Measurements from ENCODE around the gene PIK3R6. TPM values are rescaled to one million over a fixed set of nuclear protein-coding genes. Genes with fewer than 3 reads are reported as not detected.
A peak's percentile ranks its signal among the peaks of the same experiment; 100 is the strongest.

The PIK3R6 gene
- polyA plus RNA-seq, 1 donor (not counting 4 experiments of a cell fraction or from before 2014, with no cell fraction given), result 0.03 TPM

DNA sequence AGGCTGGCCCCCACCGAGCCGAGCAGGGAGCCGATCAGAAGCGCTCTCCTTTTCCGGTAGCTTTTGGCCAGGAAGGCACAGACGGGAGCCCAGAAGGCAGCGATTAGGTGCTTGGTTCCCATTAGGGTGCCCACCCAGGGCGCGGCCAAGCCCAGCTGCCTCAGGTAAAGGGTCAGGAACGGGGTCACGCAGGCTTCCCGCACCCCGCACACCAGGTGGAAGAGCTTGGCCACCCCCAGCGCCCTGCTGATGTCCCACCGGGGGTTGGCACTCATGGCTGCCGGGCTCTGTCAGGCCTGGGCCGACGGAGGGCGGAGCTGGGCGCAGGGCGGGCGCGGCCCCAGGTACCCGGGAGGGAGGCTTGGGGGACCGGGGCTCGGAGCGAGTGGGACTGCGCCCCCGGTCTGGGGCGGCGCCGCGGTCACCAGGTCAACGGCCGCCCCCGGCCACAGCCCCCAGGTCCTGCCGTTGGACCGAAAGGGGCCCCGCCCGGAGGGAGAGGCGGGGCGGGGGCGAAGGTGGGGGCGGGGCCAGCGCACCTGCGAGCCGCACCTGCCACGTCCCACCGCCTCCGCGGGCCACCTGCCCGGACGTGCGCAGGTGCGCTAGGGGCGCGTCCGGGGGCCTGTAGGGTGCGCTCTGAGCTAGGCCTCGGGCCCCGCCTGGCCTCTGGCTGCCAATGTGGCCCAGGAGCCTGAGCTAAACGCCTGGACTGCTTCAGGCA, 68.5 kb downstream of the PIK3R6 start, which contains the start of gene MFSD6L:
TSS of gene MFSD6L (minus strand) at position 520 of the 724 bp plus-strand sequence. CDS start at position 275, 245 bp downstream.
- Histone ChIP-seq H3K4me3 (ENCODE audit: control insufficient read depth in 2 of 3, extremely low read depth in 1 of 3, insufficient read depth in 2 of 3, low read depth in 1 of 3, low read length in 3 of 3) (no peak within 1 kb of the TSS), H3K27me3 (ENCODE audit: control insufficient read depth, extremely low read depth, insufficient read depth, low read length) (peaks cover 11% of the 10 kb centered on the region), H3K36me3 (ENCODE audit: control insufficient read depth in 2 of 2, extremely low read depth in 1 of 2, insufficient read depth in 2 of 2, low read length in 2 of 2) (no peaks in the 10 kb centered on the region), H4K20me1 (ENCODE audit: control insufficient read depth, extremely low read depth, insufficient read depth, low read length) (no peaks in the 10 kb centered on the region), H2AFZ (ENCODE audit: control insufficient read depth, low read length) (no peak within 1 kb of the TSS), H3K9me1 (ENCODE audit: control insufficient read depth, extremely low read depth, insufficient read depth, low read length) (no peaks in the 10 kb centered on the region), H3K4me1 (ENCODE audit: control insufficient read depth, extremely low read depth, insufficient read depth, low read length) (peaks cover 2% of the 10 kb centered on the region), H3K4me2 (ENCODE audit: control insufficient read depth, extremely low read depth, insufficient read depth, low read depth, low read length) (no peak within 1 kb of the TSS), H3K9me3 (ENCODE audit: control insufficient read depth, low read depth, low read length) (no peaks in the 10 kb centered on the region), H3K9ac (ENCODE audit: control insufficient read depth, extremely low read depth, insufficient read depth, low read length) (no peak within 1 kb of the TSS), H3K79me2 (ENCODE audit: control insufficient read depth, insufficient read depth, low read length) (no peaks in the 10 kb centered on the region), H3K27ac (ENCODE audit: control insufficient read depth, insufficient read depth, low read length) (no peak within 1 kb of the TSS)
- FAIRE-seq, result no peak
- dilution Hi-C loops (cut with MboI; ENCODE audit: extremely low pct_ligation_motif_present, low sequenced_read_pairs), result no loop called here
- TF ChIP-seq, protein P1, sequence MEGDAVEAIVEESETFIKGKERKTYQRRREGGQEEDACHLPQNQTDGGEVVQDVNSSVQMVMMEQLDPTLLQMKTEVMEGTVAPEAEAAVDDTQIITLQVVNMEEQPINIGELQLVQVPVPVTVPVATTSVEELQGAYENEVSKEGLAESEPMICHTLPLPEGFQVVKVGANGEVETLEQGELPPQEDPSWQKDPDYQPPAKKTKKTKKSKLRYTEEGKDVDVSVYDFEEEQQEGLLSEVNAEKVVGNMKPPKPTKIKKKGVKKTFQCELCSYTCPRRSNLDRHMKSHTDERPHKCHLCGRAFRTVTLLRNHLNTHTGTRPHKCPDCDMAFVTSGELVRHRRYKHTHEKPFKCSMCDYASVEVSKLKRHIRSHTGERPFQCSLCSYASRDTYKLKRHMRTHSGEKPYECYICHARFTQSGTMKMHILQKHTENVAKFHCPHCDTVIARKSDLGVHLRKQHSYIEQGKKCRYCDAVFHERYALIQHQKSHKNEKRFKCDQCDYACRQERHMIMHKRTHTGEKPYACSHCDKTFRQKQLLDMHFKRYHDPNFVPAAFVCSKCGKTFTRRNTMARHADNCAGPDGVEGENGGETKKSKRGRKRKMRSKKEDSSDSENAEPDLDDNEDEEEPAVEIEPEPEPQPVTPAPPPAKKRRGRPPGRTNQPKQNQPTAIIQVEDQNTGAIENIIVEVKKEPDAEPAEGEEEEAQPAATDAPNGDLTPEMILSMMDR (optimal IDR thresholded peaks at IDR 0.05 in 1 of 3, IDR thresholded peaks at IDR 0.05 in 1 of 3, conservative IDR thresholded peaks at IDR 0.05 in 1 of 3; ENCODE audit: extremely low read depth in 1 of 3, insufficient read depth in 2 of 3, low read length in 3 of 3), result peak in 2 of 3 experiments; percentile 3 to 54
- no peak for TF ChIP-seq EZH2 (IDR thresholded peaks at IDR 0.05; ENCODE audit: low read length)
- no peak for DNase-seq (ENCODE audit: low read depth, low spot score)

DNA sequence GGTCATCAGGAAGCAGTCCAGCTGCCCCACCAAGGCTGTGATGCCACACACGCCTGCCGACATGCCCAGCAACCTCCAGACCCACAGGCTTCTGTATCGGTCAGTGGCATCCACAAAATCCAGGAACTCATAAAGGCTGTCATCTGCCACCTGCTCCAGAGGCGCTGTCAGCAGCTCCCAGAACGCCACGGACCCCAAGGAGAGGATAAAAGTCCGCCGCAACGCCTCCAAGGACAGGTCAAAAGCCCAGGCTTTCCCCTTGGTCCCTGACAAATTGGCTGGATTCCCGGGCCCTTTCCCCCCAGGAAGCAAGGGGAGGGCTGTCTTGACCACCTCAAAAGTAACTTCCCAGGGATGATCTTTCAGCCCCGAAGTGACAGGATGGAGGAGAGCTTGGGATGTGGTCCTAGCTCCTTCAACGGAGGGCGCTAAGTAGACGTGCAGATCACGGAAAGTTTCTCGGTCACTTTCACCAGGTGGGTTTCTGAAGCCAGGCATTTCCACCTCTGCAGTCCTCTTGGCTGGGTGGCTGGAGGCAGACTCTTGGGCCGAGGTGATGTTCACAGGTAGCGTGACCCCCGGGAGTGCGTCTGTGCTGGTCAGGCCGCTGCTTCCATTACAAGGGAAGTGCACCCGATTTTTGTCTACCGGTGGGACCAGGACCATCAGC, 69.2 kb downstream of the PIK3R6 start:
- TF ChIP-seq, protein P1 (optimal IDR thresholded peaks at IDR 0.05 in 1 of 3, IDR thresholded peaks at IDR 0.05 in 1 of 3, conservative IDR thresholded peaks at IDR 0.05 in 1 of 3; ENCODE audit: extremely low read depth in 1 of 3, insufficient read depth in 2 of 3, low read length in 3 of 3), result no peak
- no peak for TF ChIP-seq EZH2 (IDR thresholded peaks at IDR 0.05; ENCODE audit: low read length)
- no peak for FAIRE-seq
- no peaks in the 10 kb centered on the region for H3K36me3 ChIP-seq (ENCODE audit: control insufficient read depth in 2 of 2, extremely low read depth in 1 of 2, insufficient read depth in 2 of 2, low read length in 2 of 2)
- peaks cover 11% of the 10 kb centered on the region for H3K27me3 ChIP-seq (ENCODE audit: control insufficient read depth, extremely low read depth, insufficient read depth, low read length)
- H3K27ac ChIP-seq (ENCODE audit: control insufficient read depth, insufficient read depth, low read length), result no peak overlapping the region
- no peak overlapping the region for H2AFZ ChIP-seq (ENCODE audit: control insufficient read depth, low read length)
- H3K4me3 ChIP-seq (ENCODE audit: control insufficient read depth in 2 of 3, extremely low read depth in 1 of 3, insufficient read depth in 2 of 3, low read depth in 1 of 3, low read length in 3 of 3), result no peak overlapping the region
- H3K79me2 ChIP-seq (ENCODE audit: control insufficient read depth, insufficient read depth, low read length), result no peaks in the 10 kb centered on the region
- no peaks in the 10 kb centered on the region for H3K9me1 ChIP-seq (ENCODE audit: control insufficient read depth, extremely low read depth, insufficient read depth, low read length)
- dilution Hi-C loops (cut with MboI; ENCODE audit: extremely low pct_ligation_motif_present, low sequenced_read_pairs), result no loop called here
- H3K9me3 ChIP-seq (ENCODE audit: control insufficient read depth, low read depth, low read length), result no peaks in the 10 kb centered on the region
- no peak overlapping the region for H3K4me2 ChIP-seq (ENCODE audit: control insufficient read depth, extremely low read depth, insufficient read depth, low read depth, low read length)
- DNase-seq (ENCODE audit: low read depth, low spot score), result no peak
- H4K20me1 ChIP-seq (ENCODE audit: control insufficient read depth, extremely low read depth, insufficient read depth, low read length), result no peaks in the 10 kb centered on the region
- H3K4me1 ChIP-seq (ENCODE audit: control insufficient read depth, extremely low read depth, insufficient read depth, low read length), result peaks cover 2% of the 10 kb centered on the region
- H3K9ac ChIP-seq (ENCODE audit: control insufficient read depth, extremely low read depth, insufficient read depth, low read length), result no peak overlapping the region
